Activated naive CD4-positive, alpha-beta T cell treated with anti-CD3 and anti-CD28 coated beads, Interleukin-2, amount 50 U/mL, for 24 hours (primary cell): ENCODE data around the gene SNX33.

Source experiments
- H3K27ac Mint-ChIP-seq: one replicate; pipeline ENCODE4 v1.8.0; 2021; ENCODE audit warnings: mild to moderate bottlenecking, mixed read lengths
- H3K27me3 Mint-ChIP-seq: one replicate; pipeline ENCODE4 v1.8.0; 2021; ENCODE audit warnings: mixed read lengths
- H3K36me3 Mint-ChIP-seq: one replicate; pipeline ENCODE4 v1.8.0; 2021; ENCODE audit warnings: mixed read lengths
- H3K4me1 Mint-ChIP-seq: one replicate; pipeline ENCODE4 v1.8.0; 2021; ENCODE audit warnings: mixed read lengths
- H3K4me3 Mint-ChIP-seq: one replicate; pipeline ENCODE4 v1.8.0; 2021; ENCODE audit warnings: mild to moderate bottlenecking, mixed read lengths
- H3K9me3 Mint-ChIP-seq: one replicate; pipeline ENCODE4 v1.8.0; 2021; ENCODE audit warnings: mixed read lengths

The SNX33 gene

DNA sequence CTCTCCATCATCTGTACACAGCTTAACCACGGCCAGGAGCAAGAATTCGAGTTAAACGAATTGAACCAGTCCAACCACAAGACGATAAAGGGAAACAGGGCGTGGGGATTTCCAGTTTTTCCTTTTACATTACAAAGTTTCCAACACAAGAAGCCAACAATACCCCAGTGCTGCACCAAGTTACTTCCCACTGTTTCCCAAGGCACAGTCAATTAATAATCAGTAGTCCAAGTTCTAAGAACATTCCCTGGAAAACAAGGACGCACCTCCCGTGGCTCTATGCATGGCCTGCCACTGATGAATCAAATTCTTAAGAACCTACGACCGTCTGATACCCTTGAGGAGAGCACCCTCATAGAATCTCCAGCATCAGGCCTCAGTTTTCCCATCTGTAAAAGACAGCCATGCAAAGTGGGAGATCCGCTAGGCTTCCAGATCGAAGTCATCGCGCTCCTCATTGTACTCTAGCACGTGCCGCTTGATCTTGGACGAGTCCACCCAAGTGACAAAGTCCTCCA, 8.5 kb upstream of the SNX33 start:
- Mint-ChIP-seq H3K27me3 (no peaks in the 10 kb centered on the region), H3K27ac (peak overlapping the region; percentile 95), H3K9me3 (no peaks in the 10 kb centered on the region), H3K36me3 (peaks cover 9% of the 10 kb centered on the region), H3K4me3 (peak overlapping the region; percentile 97), H3K4me1 (peaks cover 26% of the 10 kb centered on the region)

DNA sequence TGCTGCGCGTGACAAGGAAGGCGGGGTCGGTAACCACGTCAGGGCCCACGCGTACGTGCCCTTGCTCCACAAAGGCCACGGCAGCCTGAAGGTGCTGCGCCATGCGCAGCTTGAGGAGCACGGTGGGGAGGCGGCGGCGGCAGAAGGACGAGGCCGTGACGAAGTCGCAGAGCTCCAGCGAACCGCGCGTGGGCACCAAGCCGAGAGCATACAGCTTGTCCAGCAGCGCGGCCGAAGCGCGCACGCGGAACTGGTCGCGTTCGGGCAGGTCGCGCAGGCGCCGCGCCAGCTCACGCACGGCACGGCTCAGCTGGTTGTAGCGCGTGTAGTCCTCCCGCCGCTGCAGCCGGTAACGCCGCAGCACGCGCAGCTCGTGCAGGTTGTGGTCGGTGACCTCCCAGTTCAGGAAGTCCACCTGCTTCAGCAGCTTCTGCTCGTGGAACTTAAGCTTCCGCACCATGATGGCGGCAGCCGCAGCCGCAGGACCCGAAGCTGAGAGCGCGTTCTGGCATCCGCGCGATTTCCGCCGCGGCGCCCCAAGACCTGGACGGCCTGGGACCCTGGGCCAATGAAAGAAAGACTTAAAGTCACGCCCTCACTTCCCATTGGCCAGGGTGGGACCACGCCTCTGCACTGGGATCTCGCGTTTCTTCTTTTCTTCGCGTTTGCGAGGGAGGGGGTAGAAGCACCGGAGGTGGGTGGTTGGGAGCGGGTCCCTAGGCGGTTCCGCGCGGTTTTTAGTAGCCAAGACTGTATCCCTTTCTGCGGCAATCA, 7.8 kb upstream of the SNX33 start, which contains the start of gene IMP3:
Gene IMP3 (minus strand): TSS at position 516 of the 774 bp plus-strand sequence. CDS start 56 bp downstream, at position 460.
- peak within 1 kb of the TSS; percentile 97 for H3K4me3 Mint-ChIP-seq
- no peaks in the 10 kb centered on the region for H3K27me3 Mint-ChIP-seq
- peaks cover 26% of the 10 kb centered on the region for H3K4me1 Mint-ChIP-seq
- H3K27ac Mint-ChIP-seq, result peak within 1 kb of the TSS; percentile 95
- H3K36me3 Mint-ChIP-seq, result peaks cover 9% of the 10 kb centered on the region
- H3K9me3 Mint-ChIP-seq, result no peaks in the 10 kb centered on the region

DNA sequence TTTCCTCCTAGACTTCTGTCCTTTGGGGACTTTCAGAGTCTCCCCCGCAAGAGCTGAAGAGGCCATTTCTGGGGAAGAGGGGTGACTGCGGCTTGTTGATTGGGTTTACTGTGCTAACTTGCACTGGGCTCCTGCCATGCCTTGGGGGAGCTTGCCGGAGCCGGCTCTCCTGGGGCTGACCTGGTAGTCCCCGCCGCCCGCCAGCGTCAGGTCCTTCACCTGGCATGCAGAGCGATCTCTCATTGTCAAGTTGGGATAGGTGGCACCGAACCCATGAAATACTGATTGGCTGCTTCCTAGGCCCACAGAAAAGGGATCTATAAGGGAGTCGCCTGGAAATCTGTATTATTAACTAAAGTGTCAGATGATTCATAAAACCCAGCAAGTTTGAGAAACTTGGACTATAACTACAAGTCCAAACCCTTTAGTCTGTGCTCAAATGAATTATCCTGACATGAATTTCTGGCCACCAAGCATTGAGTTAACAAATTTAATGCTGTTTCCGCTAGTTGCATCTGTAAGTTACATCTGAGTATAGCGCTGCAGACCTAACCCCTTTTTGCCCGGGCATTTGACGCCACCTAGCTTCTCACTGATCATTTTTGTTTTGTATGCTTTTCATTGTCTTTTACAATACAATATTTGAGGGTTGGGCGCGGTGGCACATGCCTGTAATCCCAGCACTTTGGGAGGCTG, 7.1 kb upstream of the SNX33 start:
- Mint-ChIP-seq H3K27me3 (no peaks in the 10 kb centered on the region), H3K4me3 (peak overlapping the region; percentile 97), H3K9me3 (no peaks in the 10 kb centered on the region), H3K4me1 (peaks cover 26% of the 10 kb centered on the region), H3K36me3 (peaks cover 9% of the 10 kb centered on the region), H3K27ac (peak overlapping the region; percentile 95)

DNA sequence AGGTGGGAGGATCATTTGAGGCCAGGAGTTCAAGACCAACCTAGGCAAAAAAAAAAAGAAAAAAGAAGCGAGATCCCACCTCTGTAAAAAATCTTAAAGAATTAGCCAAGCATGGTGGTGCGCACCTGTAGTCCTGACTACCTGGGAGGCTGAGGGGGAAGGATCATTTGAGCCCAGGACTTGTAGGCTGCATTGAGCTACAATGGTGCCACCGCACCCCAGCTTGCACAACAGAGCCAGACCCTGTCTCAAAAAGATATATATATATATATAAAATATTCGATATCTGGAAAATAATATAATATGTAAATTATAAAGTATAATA, 6.6 kb upstream of the SNX33 start:
- Mint-ChIP-seq H3K27me3 (no peaks in the 10 kb centered on the region), H3K36me3 (peaks cover 9% of the 10 kb centered on the region), H3K27ac (peak overlapping the region; percentile 95)

DNA sequence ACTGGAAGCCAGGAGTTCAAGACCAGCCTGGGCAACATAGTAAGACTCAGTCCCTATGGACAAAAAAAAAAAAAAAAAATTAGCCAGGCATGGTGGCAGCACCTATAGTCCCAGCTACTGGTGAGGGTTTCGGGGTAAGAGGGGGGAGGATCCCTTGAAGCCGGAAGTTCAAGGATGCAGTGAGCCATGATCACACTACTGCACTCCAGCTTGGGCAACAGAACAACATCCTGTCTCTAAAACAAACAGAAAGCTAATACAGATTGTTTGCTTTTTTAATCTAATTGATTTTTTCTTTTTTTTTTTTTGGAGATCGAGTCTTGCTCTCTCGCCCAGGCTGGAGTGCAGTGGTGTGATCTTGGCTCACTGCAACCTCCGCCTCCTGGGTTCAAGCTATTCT, 6.1 kb upstream of the SNX33 start:
- Mint-ChIP-seq H3K4me3 (no peak overlapping the region), H3K27me3 (no peaks in the 10 kb centered on the region), H3K27ac (no peak overlapping the region), H3K36me3 (peaks cover 9% of the 10 kb centered on the region), H3K4me1 (peaks cover 27% of the 10 kb centered on the region), H3K9me3 (no peaks in the 10 kb centered on the region)

More for the DNA sequence above, 6.6 kb upstream of the SNX33 start:
- H3K9me3 Mint-ChIP-seq, result no peaks in the 10 kb centered on the region
- peak overlapping the region; percentile 97 for H3K4me3 Mint-ChIP-seq
- peaks cover 25% of the 10 kb centered on the region for H3K4me1 Mint-ChIP-seq

DNA sequence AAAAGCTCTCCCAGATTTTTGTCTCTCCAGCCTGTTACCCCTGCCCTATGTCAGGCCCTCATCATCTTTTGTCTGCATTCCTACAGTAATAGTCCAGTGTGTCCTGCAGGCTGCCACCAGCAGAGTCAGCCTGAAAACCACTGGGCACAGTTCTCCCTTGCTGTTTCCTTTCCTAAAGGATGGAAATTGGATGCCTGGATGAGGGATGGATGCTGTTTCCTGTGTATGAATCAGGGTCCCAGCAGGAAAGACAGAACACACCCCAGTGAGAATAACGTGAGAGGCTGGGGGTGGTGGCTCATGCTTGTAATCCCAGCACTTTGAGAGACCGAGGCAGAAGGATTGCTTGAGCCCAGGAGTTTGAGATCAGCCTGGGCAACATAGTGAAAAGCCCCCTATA, 3.3 kb upstream of the SNX33 start:
- peaks cover 15% of the 10 kb centered on the region for H3K4me1 Mint-ChIP-seq
- H3K9me3 Mint-ChIP-seq, result no peaks in the 10 kb centered on the region
- no peaks in the 10 kb centered on the region for H3K36me3 Mint-ChIP-seq
- H3K4me3 Mint-ChIP-seq, result no peak overlapping the region
- H3K27ac Mint-ChIP-seq, result no peak overlapping the region
- H3K27me3 Mint-ChIP-seq, result no peaks in the 10 kb centered on the region

DNA sequence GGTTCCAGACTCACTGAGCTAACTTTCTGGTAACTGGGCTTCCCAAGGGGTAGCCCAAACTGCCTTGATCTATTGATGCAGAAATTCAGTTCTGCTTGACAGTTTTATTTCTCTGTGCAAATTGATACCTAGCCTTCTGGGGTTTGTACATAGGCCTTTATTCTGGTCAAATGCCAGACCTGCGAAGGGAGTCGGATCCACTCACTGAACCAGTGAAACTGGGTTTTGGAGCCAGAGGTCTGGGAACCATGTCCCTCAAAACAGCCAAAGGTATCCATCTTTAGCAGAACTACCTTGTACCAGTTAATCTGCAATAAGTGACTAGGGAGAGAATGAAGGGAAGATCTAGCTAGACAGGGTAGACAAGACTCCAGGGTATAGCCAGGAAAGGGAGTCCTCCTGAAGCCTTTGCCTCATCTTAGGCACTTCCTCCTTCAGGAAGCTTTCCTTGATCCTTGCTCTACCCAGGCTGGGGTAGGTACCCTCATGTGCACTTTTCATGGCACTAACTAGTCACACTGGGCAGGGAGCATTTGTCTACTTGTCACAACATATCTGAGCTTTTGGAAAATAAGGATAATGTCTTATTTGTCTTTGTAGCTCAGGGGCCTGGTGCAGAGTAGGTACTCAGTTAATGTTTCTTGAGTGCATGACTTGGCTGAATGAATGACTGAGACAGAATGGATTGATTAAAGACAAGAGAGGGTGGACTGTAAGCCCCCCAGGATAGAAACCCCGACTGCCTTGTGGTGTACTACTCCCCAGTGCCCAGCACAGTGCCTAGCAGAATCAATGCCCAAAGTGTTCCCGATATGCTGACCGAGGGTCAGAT, 1.4 kb upstream of the SNX33 start:
- Mint-ChIP-seq H3K27me3 (no peaks in the 10 kb centered on the region), H3K4me3 (peak overlapping the region; percentile 88), H3K4me1 (peaks cover 30% of the 10 kb centered on the region), H3K9me3 (no peaks in the 10 kb centered on the region), H3K36me3 (no peaks in the 10 kb centered on the region), H3K27ac (no peak overlapping the region)

DNA sequence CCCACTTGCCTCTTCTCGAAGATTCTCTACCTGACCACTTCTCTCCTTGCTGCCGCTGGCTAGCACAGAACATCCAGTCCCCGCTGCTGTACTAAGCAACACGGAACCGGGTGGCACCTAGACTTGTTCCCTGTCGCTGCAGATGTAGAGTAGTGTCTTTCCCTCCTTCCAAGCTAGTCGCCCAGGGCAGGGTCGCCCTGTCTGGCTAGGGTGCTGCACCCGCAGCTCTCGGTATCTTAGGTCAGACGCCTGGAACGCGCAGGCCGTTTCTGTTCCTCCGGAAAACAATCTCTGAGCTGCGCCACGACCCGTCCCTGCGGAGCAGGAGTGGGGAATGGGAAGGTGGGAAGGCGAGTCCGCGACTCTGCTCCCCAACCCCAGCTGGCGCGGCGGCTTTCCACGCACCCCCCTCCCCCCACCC, 758 bp upstream of the SNX33 start:
- Mint-ChIP-seq H3K4me3 (peak overlapping the region; percentile 88), H3K9me3 (no peaks in the 10 kb centered on the region), H3K27ac (no peak overlapping the region), H3K4me1 (peaks cover 36% of the 10 kb centered on the region), H3K27me3 (no peaks in the 10 kb centered on the region), H3K36me3 (no peaks in the 10 kb centered on the region)

DNA sequence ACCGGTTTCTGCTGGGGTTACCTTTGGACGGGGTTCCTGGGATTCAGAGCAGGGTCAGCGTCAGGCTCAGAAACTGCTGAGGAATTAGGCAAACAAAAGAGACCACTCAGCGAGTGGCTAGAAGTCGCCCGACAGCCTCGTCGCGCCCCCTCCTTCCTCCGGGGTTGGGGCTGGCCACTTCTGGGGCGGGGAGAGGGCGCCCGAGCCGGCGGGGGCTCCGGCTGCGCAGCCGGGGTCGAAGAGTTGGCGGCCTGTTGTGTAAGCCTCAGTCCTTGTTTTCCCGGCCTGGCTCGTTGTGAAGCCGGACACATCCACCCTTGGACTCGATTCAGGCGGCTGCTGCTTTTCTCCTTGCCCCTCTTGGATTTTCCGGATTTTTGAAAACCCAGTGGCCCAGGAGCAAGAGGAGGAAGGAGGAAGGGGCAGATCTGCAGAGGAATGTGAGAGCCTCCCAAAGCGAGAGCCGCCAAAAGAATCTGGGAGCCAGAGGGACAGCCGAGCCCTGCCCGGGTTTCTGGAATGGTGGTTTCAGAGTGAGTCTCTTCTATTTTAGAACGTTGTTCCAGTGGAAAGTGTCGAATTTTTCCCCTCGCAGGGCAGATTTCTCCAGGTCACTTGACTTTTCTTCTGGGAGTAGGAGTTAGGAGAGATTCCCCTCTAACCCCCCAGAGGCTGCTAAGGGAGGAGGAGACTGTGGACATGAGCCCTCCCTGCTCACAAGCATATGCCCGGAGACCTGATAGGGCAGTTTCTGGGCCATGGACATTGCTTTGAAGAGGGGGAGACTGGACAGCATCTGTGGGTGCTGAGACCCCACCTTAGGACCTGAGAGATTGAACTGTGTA, 666 bp downstream of the SNX33 start:
- H3K9me3 Mint-ChIP-seq, result no peaks in the 10 kb centered on the region
- peak overlapping the region; percentile 51 for H3K27ac Mint-ChIP-seq
- peaks cover 38% of the 10 kb centered on the region for H3K4me1 Mint-ChIP-seq
- H3K4me3 Mint-ChIP-seq, result peak overlapping the region; percentile 78
- no peaks in the 10 kb centered on the region for H3K36me3 Mint-ChIP-seq
- no peaks in the 10 kb centered on the region for H3K27me3 Mint-ChIP-seq

DNA sequence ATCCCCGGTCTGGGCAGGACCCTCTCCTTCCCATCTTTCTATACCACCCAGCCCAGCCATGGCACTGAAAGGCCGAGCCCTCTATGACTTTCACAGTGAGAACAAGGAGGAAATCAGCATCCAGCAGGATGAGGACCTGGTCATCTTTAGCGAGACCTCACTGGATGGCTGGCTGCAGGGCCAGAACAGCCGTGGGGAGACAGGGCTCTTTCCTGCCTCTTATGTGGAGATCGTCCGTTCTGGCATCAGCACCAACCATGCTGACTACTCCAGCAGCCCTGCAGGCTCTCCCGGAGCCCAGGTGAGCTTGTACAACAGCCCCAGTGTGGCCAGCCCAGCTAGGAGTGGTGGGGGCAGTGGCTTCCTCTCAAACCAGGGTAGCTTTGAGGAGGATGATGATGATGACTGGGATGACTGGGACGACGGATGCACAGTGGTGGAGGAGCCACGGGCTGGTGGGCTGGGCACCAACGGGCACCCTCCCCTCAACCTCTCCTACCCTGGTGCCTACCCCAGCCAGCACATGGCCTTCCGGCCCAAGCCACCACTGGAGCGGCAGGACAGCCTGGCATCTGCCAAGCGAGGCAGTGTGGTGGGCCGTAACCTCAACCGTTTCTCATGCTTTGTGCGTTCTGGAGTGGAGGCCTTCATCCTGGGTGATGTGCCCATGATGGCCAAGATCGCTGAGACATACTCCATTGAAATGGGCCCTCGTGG, 1.5 kb downstream of the SNX33 start:
- H3K36me3 Mint-ChIP-seq, result no peaks in the 10 kb centered on the region
- peak overlapping the region; percentile 78 for H3K4me3 Mint-ChIP-seq
- H3K4me1 Mint-ChIP-seq, result peaks cover 38% of the 10 kb centered on the region
- H3K27ac Mint-ChIP-seq, result peak overlapping the region; percentile 51
- no peaks in the 10 kb centered on the region for H3K9me3 Mint-ChIP-seq
- H3K27me3 Mint-ChIP-seq, result no peaks in the 10 kb centered on the region

DNA sequence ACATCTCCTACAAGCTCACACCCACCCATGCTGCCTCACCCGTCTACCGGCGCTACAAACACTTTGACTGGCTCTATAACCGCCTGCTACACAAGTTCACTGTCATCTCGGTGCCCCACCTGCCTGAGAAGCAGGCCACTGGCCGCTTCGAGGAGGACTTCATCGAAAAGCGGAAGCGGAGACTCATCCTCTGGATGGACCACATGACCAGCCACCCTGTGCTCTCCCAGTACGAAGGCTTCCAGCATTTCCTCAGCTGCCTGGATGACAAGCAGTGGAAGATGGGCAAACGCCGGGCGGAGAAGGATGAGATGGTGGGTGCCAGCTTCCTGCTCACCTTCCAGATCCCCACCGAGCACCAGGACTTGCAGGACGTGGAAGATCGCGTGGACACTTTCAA, 2.1 kb downstream of the SNX33 start:
- peak overlapping the region; percentile 47 for H3K4me3 Mint-ChIP-seq

DNA sequence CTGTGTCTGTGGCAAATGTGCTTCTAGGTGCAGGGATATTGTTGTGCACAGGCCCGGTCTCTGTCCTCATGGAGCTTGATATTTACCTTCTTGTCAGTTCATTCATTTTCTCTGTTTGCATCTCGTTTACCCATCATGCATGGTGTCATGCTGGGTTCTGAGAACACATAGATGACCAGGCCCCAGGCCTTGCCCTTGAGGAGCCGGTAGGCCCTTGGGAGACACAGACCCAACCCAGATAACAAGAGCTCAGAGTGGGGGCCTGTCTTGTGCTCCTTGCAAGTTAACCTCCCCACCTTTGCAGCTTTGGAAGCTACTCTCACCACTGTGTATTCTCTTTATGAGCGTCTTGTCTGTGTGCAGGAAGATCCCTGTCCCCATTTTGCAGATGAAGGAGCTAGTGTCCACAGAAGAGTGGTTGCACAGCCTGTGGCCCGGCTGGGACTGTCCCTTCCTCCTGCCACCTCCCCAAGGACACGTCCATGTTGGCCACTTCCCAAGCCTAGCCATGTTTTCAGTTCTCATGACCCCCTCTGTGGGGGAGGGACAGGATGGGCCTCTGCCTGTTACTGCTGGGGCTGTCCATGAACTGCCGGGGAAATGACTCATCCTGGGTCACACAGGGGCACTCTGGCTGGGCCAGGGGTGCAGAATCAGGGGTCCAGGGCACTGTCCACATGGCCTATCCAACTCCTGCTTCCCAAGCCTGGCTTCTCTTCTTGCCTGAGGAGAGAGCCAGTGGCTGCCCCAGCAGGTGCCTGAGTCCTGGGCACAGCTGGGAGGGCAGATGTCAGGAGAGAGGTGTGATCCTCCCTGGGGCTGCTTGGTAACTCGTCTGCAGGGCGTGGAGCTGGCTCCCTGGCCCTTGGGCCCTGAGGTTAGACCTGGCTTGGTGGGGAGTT, 3.4 kb downstream of the SNX33 start:
- Mint-ChIP-seq H3K4me3 (no peak overlapping the region), H3K9me3 (no peaks in the 10 kb centered on the region), H3K27me3 (no peaks in the 10 kb centered on the region), H3K27ac (no peak overlapping the region), H3K36me3 (no peaks in the 10 kb centered on the region), H3K4me1 (peaks cover 36% of the 10 kb centered on the region)

More for the DNA sequence above, 2.1 kb downstream of the SNX33 start:
- no peaks in the 10 kb centered on the region for H3K9me3 Mint-ChIP-seq
- no peak overlapping the region for H3K27ac Mint-ChIP-seq
- H3K27me3 Mint-ChIP-seq, result no peaks in the 10 kb centered on the region
- peaks cover 38% of the 10 kb centered on the region for H3K4me1 Mint-ChIP-seq
- no peaks in the 10 kb centered on the region for H3K36me3 Mint-ChIP-seq

DNA sequence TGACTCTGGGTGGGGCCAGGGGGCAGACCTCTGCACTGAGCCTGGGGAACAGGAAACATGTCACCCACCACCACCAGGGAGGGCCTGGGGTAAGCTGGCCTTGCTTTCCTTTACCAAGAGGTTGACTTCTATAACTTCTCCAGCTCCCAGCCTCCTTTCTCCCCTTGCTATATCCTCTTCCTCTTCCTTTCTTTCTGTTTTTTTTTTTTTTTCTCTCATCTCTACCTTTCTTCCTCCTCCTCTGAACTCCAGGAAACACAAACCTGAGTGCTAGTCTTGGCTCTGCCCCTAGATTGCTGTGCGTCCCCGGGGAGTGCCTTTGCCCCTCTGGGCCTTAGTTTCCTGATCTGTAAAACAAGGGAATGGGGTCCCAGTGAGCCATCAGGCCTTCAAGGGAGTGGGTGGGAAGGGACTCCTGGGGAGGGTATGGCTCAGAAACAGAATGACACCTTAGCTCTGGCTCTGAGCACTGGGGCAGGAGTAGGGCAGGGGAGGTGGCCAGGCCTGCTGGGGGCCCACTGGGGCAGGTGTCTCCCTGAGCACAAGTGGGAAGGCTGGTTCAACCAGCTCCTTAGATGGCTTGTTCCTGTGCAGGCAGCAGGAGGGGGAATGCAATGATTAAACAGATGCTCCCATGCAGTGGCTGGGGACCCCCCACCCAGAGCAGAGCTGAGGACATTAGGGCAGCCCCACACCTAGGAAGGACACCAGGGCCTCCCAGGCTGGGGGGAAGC, 4.3 kb downstream of the SNX33 start:
- Mint-ChIP-seq H3K36me3 (no peaks in the 10 kb centered on the region), H3K4me1 (peaks cover 28% of the 10 kb centered on the region), H3K27ac (peak overlapping the region; percentile 70), H3K27me3 (no peaks in the 10 kb centered on the region), H3K4me3 (no peak overlapping the region), H3K9me3 (no peaks in the 10 kb centered on the region)
